NCI-H345 treated with DMSO at 0.1 percent for 48 hours (cell line): ENCODE results near the gene COA7.

ENCODE experiments used
- DNase-seq: peaks from one replicate; lab custom pipeline; 2025; ENCODE audit not compliant: unreplicated experiment; lab: John Stamatoyannopoulos, UW

Gene COA7

GRCh38 chr1:52637946-52638345 lies 60.2 kb downstream of the COA7 start:
- DNase-seq: no peak

GRCh38 chr1:52636721-52637695 lies 61.1 kb downstream of the COA7 start:
- no peak for DNase-seq

GRCh38 chr1:52635321-52636089 lies 62.6 kb downstream of the COA7 start:
- no peak for DNase-seq
